Hepatocyte (in vitro differentiated cells): Measurements from ENCODE around the gene SLC17A9. TPM values are rescaled to one million over a fixed set of nuclear protein-coding genes. Genes with fewer than 3 reads are reported as not detected.

Experiments
- DNase-seq: peaks from one replicate; pipeline ENCODE4 v3.0.0-alpha.2; 2016; ENCODE audit warnings: low spot score
- H2AFZ ChIP-seq: fragments of 200-600 bp; sonication (generic); 2 replicates; pipeline ENCODE4 v1.6.0; 2016; ENCODE audit warnings: antibody characterized with exemption, mild to moderate bottlenecking
- H3K27ac ChIP-seq: fragments of 200-600 bp; sonication (generic); 2 replicates; pipeline ENCODE4 v1.5.1; 2016; ENCODE audit warnings: mild to moderate bottlenecking
- H3K27me3 ChIP-seq: fragments of 200-600 bp; sonication (generic); 2 replicates; pipeline ENCODE4 v1.6.1; 2016
- H3K36me3 ChIP-seq: fragments of 200-600 bp; sonication (generic); replicated peaks from 2 replicates; pipeline ENCODE4 v1.5.1; 2016; ENCODE audit warnings: low read depth; ENCODE audit not compliant: insufficient read depth
- H3K4me1 ChIP-seq: fragments of 200-600 bp; sonication (generic); 2 replicates; pipeline ENCODE4 v1.5.1; 2016; ENCODE audit warnings: mild to moderate bottlenecking, moderate library complexity; ENCODE audit not compliant: insufficient read depth
- H3K4me2 ChIP-seq: fragments of 200-600 bp; sonication (generic); 2 replicates; pipeline ENCODE4 v1.6.0; 2016
- H3K4me3 ChIP-seq: fragments of 200-600 bp; sonication (generic); 2 replicates; pipeline ENCODE4 v1.5.1; 2016; ENCODE audit warnings: mild to moderate bottlenecking
- H3K79me2 ChIP-seq: fragments of 200-600 bp; sonication (generic); 2 replicates; pipeline ENCODE4 v1.6.0; 2017; ENCODE audit warnings: mild to moderate bottlenecking
- H3K9me2 ChIP-seq: fragments of 200-600 bp; sonication (generic); replicated peaks from 2 replicates; pipeline ENCODE4 v1.6.0; 2017; ENCODE audit warnings: mild to moderate bottlenecking; ENCODE audit not compliant: insufficient read depth
- H3K9me3 ChIP-seq: fragments of 200-600 bp; sonication (generic); 2 replicates; pipeline ENCODE4 v1.5.1; 2016; ENCODE audit warnings: low read depth, mild to moderate bottlenecking
- H4K20me1 ChIP-seq: fragments of 200-600 bp; sonication (generic); 2 replicates; pipeline ENCODE4 v1.6.0; 2016; ENCODE audit warnings: mild to moderate bottlenecking; ENCODE audit not compliant: insufficient read depth, poor library complexity, severe bottlenecking
- EZH2 ChIP-seq: fragments of 200-600 bp; sonication (generic); IDR thresholded peaks from 2 replicates; pipeline ENCODE4 v1.6.1; 2016; ENCODE audit warnings: antibody characterized with exemption, mild to moderate bottlenecking, borderline replicate concordance
- EZH2phosphoT487 ChIP-seq: fragments of 200-600 bp; sonication (generic); IDR thresholded peaks from one replicate; pipeline ENCODE4 v1.6.1; 2018; ENCODE audit warnings: antibody characterized with exemption, mild to moderate bottlenecking, low read depth, moderate library complexity; ENCODE audit not compliant: unreplicated experiment, severe bottlenecking
- WGBS: methylation state at CpG from one replicate; pipeline ENCODE4 v1.1.6; 2016; ENCODE audit warnings: low lambda C conversion rate; ENCODE audit errors: missing lambda C conversion rate; 5-methylcytosine and 5-hydroxymethylcytosine counted together
- polyA plus RNA-seq: library from polyadenylated mRNA; unstranded; fragments of >200 nt; fragmentation: Nextera tagmentation; extraction: Ambion mirVana; gene quantifications from 2 replicates; pipeline ENCODE4 v1.2.1, GENCODE V29; 2016
- total RNA-seq: library from RNA; depleted of rRNA; stranded (reverse); fragments of >200 nt; gene quantifications from 2 replicates; pipeline ENCODE4 v1.2.3, GENCODE V29; 2014
- TF ChIP-seq, protein P1 (sequence below): fragments of 200-600 bp; sonication (generic); IDR thresholded peaks from 2 replicates; pipeline ENCODE4 v1.5.1; 2016; ENCODE audit warnings: antibody characterized with exemption, mild to moderate bottlenecking; ENCODE audit not compliant: poor library complexity

Gene SLC17A9
- total and polyA plus RNA-seq, 2 experiments from 2014 or later, result 26.9 to 83.9 TPM

- H3K4me3 ChIP-seq, result no peak overlapping the region
- no peak overlapping the region for H2AFZ ChIP-seq
- 78% methylated on average over 16 of the region's 16 CpGs for WGBS
- no peaks in the 10 kb centered on the region for H3K9me3 ChIP-seq
- H4K20me1 ChIP-seq, result no peaks in the 10 kb centered on the region
- H3K9me2 ChIP-seq, result no peaks in the 10 kb centered on the region
- no peak for DNase-seq
- no peaks in the 10 kb centered on the region for H3K36me3 ChIP-seq
- TF ChIP-seq, protein P1, sequence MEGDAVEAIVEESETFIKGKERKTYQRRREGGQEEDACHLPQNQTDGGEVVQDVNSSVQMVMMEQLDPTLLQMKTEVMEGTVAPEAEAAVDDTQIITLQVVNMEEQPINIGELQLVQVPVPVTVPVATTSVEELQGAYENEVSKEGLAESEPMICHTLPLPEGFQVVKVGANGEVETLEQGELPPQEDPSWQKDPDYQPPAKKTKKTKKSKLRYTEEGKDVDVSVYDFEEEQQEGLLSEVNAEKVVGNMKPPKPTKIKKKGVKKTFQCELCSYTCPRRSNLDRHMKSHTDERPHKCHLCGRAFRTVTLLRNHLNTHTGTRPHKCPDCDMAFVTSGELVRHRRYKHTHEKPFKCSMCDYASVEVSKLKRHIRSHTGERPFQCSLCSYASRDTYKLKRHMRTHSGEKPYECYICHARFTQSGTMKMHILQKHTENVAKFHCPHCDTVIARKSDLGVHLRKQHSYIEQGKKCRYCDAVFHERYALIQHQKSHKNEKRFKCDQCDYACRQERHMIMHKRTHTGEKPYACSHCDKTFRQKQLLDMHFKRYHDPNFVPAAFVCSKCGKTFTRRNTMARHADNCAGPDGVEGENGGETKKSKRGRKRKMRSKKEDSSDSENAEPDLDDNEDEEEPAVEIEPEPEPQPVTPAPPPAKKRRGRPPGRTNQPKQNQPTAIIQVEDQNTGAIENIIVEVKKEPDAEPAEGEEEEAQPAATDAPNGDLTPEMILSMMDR, result no peak
- TF ChIP-seq EZH2 (no peak), EZH2phosphoT487 (no peak)
- H3K4me1 ChIP-seq, result peaks cover 10% of the 10 kb centered on the region
- H3K4me2 ChIP-seq, result no peak overlapping the region
- H3K27ac ChIP-seq, result no peak overlapping the region
- H3K79me2 ChIP-seq, result no peaks in the 10 kb centered on the region
- peaks cover 15% of the 10 kb centered on the region for H3K27me3 ChIP-seq
These were observed 16.8 kb downstream of the SLC17A9 start for GRCh38 chr20:62969179-62969760.

- Histone ChIP-seq H3K4me2 (no peak overlapping the region), H2AFZ (no peak overlapping the region), H4K20me1 (no peaks in the 10 kb centered on the region), H3K9me2 (no peaks in the 10 kb centered on the region), H3K36me3 (no peaks in the 10 kb centered on the region), H3K27ac (no peak overlapping the region), H3K4me1 (peaks cover 10% of the 10 kb centered on the region), H3K27me3 (peaks cover 21% of the 10 kb centered on the region), H3K9me3 (no peaks in the 10 kb centered on the region), H3K79me2 (no peaks in the 10 kb centered on the region), H3K4me3 (no peak overlapping the region)
- TF ChIP-seq, protein P1, result no peak
- TF ChIP-seq EZH2, result no peak
- no peak for TF ChIP-seq EZH2phosphoT487
- WGBS, result 86% methylated on average over 8 of the region's 8 CpGs
- no peak for DNase-seq
These were observed 17.4 kb downstream of the SLC17A9 start for GRCh38 chr20:62969939-62970306.

DNA sequence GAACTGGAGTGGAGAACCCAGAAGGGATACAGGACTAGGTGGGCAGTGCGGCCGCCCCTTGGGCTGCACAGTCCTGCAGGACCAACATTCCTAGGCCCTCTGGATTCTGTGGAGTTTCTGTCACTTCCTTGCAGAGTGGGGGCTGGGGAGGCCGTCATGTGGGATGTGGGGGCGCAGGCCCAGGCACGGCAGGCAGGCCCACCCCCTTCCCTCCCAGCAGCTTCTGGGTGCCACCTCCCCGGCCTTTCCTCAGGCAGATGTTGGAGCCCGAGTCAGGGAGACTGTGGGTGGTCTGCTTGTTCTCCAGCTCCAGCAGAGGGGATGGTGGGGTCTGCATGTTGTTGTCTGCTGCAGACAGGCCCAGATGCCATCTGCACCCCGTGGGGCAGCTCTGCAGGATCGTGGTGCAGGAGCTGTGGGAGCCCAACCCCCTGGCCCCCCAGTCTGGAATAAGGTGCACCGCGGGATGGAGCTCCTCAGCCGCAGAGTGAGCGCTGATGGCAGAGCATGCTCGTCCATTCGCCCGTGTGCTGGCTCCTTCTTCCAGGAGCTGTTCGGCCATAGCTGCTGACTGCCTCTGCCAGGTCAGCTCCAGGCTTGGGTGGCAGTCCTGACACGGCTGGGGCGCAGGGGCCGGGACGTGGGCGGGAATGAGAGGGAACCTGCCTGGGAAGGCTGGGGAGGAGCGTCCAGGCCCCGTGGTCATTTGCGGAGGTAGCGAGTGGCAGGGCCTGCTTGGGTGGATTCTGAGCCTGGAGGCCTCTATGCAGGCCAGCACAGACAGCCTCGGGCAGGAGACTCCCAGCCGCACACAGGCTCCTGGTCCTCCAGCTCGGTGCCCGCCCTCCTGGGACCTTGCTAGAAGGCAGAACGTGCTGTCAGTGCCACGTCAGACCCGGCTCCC lies 18.1 kb downstream of the SLC17A9 start:
- H3K79me2 ChIP-seq, result no peaks in the 10 kb centered on the region
- no peak overlapping the region for H2AFZ ChIP-seq
- no peaks in the 10 kb centered on the region for H3K9me2 ChIP-seq
- H3K36me3 ChIP-seq, result no peaks in the 10 kb centered on the region
- no peaks in the 10 kb centered on the region for H3K9me3 ChIP-seq
- no peak overlapping the region for H3K4me3 ChIP-seq
- H3K27ac ChIP-seq, result no peak overlapping the region
- DNase-seq, result no peak
- H4K20me1 ChIP-seq, result no peaks in the 10 kb centered on the region
- peaks cover 10% of the 10 kb centered on the region for H3K4me1 ChIP-seq
- peaks cover 28% of the 10 kb centered on the region for H3K27me3 ChIP-seq
- 64% methylated on average over 30 of the region's 33 CpGs for WGBS
- TF ChIP-seq EZH2 (no peak), EZH2phosphoT487 (no peak)
- TF ChIP-seq, protein P1, result no peak
- no peak overlapping the region for H3K4me2 ChIP-seq
